HG03108 (cell line): ENCODE data around the gene MYO18B.

ENCODE experiments used
- ATAC-seq: cut with Tn5 transposase; IDR thresholded peaks from one replicate; pipeline ENCODE4 v1.9.1; 2021; ENCODE audit warnings: moderate library complexity; ENCODE audit not compliant: unreplicated experiment

The MYO18B gene

GRCh38 chr22:25845985-25846745 is 104.2 kb downstream of the MYO18B start:
- no peak for ATAC-seq

DNA sequence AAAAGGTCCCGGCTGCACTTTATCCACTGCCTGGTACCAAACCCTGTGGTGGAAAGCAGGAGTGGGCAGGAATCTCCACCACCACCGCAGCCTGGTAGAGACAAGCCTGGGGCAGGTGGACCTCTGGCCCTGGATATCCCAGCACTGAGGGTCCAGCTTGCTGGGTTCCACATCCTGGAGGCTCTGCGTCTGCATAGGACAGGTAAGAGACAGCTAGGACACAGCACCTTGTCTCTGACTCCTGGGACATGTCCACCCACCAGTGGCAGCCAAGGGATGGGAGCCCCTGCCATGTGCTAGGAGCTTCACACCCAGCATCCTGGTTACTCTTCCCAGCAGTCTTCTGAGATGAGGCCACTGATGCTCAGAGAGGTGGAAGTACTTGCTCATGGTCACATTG is 105.5 kb downstream of the MYO18B start:
- ATAC-seq, result no peak

GRCh38 chr22:25848954-25849353 is 107.0 kb downstream of the MYO18B start:
- ATAC-seq, result no peak

DNA sequence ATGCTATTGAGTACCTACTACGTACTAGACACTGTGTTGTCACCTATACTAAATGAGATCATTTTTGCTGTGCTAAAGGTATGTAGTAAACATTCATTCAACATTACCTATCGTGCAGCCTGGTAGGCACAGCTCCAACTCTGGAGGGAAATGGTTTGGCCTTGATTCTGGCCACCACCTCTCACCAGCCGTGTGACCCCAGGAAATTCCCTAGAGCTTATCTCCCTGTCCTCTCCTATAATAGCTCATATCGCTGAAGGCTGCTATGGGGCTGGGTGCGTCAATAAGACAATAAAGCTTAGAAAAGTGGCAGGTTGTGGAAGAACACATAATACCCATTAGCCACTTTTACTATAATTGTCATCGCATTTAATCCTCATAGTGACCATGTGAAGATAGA is 107.5 kb downstream of the MYO18B start:
- ATAC-seq, result no peak

- no peak for ATAC-seq
Measured at GRCh38 chr22:25852223-25852622, 110.2 kb downstream of the MYO18B start.

GRCh38 chr22:25853078-25853477 is 111.1 kb downstream of the MYO18B start:
- no peak for ATAC-seq

DNA sequence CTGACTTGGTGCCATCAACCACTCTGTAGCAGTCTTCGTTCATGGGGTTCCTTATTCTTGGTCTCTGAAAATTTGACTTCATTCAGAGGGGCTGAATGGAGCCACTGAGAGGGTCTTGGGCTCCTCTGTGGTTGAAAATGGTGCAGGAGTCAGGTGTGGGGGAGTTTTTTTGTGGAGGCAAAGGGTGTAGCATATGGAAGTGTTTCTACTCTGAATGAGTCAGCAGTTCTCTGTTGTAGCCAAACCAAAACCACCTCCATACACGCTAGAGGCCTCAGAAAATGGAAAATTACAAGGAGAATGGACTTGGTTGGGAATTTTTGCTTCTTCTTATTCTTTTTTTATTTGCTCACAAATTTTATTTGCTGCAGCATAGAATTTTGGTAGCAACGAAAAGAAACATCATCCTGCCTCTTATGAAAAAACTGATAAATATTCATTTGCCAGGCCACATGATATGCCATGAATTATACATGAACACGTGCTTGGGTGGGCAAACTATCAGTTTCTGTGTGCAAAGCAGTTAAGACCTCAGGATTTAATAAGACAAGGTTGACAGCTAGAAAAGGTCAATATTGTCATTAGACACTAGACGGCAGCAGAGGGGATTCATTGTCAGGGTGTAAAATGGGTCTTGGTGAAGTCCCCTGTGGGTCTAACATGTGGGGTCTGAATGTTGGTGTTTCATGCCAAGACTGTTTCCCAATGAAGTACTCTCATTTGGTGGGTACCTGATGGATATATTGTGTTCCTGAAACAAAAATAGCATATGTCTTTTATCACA is 111.7 kb downstream of the MYO18B start:
- no peak for ATAC-seq

GRCh38 chr22:25869771-25870170 is 127.8 kb downstream of the MYO18B start:
- ATAC-seq, result no peak

GRCh38 chr22:25874327-25874726 is 132.3 kb downstream of the MYO18B start:
- ATAC-seq, result no peak

- no peak for ATAC-seq
Measured at GRCh38 chr22:25875461-25875860, 133.5 kb downstream of the MYO18B start.

- ATAC-seq, result no peak
Measured at GRCh38 chr22:25876871-25877270, 134.9 kb downstream of the MYO18B start.

- no peak for ATAC-seq
Measured at GRCh38 chr22:25878933-25879332, 136.9 kb downstream of the MYO18B start.

DNA sequence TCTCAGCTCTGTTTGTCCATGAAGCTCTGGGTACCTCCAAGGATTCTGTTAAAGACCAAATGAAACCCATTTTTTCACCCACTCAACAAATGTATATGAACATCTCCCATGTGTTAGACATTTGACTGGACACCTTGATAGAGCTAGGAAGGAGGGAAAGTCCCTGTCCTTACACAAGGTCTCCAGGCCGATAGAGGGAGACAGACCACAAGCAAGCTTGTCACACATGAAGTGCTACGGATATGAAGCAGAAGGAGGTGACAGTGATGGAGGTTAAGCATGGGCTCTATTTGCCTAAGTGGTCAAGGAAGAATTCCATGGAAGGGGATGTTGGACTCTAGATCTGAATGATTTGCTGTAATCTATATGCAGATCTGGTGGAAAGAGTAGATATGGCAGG is 138.5 kb downstream of the MYO18B start:
- ATAC-seq, result no peak

DNA sequence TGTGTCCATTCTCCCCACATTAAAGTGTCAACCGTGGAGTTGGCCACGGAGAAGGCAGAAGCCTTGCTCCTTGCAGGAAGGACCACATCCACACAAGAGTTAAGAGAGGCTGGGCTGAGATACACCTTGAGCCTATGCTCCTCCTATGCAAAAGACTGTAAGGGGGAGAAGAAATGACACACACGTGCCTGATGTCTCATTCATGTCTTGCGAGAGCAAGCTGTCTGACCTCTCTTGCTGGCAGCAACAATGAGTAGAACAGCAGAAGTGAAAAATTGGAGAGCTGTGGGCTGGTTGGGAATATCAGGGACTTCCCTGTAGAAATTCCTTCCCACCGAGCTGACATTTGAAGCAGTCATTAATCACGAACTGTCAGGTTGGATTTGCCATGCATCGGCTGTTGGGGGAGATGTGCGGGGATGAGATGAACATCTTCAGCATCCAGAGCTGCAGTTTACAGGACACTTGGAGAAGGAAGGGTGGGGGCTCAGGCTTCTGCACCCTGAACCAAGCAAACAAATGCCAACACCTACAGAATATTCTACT is 139.3 kb downstream of the MYO18B start:
- no peak for ATAC-seq

DNA sequence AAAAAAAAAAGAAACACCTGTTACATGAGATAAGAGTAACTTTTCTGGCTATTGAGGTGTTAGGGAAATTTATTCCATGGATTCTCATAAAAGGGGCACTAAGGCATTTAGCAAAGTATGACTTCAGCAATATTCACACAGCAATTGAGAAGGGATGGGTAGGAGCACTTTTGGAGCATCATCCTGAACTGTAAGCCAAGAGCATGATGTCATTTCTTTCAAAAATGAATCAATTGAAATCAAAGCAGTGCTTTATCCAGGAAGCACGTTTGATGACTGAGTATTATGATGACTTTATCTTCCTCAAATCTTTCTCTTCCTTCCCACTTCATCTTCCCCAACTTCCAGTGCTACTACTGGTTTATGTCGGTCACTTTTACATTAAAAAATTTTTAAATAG is 140.4 kb downstream of the MYO18B start:
- ATAC-seq, result no peak

DNA sequence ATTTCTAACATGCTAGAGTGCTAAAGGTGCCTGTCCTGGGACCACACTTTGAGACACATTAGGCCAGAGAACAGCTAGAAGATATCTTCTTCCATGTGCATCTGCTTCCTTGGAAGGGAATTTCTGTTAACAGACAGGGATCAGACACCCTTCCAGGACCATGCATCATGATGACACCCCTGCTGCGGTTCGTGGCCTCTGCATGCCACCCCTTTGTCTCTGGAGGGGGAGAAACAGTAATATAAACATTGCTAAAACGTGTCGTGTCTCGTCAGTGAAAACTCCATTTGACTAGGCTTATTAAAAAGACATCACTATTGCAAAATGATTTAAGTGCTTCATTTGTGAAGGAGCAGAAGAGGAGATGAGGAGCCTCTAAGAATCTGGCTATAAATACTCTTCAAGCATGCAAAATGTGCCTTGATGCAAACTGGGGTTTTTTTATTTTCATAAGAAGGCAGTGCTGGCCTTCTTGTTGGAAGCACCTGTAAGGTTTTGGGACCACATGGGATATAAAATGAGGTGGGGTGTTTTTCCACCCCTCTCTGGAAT is 141.6 kb downstream of the MYO18B start:
- ATAC-seq, result no peak

- no peak for ATAC-seq
Measured at GRCh38 chr22:25884121-25884520, 142.1 kb downstream of the MYO18B start.

- no peak for ATAC-seq
Measured at GRCh38 chr22:25888399-25889054, 146.5 kb downstream of the MYO18B start.

DNA sequence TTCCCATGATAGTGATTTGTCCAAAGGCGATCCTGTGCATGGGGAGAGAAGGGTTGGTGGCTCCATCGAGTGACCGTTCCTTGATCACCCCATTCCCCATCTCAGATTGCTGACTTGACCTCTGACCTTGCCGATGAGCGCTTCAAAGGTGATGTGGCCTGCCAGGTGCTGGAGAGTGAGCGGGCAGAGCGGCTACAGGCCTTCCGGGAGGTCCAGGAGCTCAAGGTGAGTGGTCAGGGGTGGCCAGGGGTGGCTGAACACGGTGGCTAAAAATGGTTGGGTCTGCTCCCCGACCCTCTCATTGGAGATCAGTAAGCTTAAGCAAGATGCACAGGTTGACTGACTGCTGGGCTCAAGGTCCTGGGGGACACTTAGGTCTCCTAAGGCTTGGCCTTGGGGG is 148.7 kb downstream of the MYO18B start:
- ATAC-seq, result no peak

GRCh38 chr22:25892678-25893077 is 150.7 kb downstream of the MYO18B start:
- ATAC-seq, result no peak

DNA sequence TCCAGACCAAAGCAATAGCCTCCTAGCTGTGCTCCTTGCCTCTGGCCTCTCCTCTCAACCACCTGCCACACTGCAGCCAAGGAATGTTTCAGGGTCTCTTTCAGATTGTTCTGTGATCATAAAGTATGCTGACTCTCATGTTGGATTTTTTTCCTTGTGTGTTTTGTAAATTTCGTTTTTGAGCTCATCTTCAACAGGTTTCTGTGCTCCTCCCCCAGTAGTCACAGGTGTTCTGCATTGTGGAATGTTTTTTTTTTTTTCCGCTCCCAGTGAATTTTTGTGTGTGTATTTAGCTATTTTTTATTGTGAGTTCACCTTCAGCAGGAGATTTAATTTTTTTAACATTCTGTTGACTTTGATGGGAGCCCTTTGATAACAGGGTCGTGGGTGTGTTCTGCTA is 153.7 kb downstream of the MYO18B start:
- ATAC-seq, result no peak
